Parathyroid adenoma (tissue), 2 donors: ENCODE measurements around the gene F7.

Source experiments
- H2AFZ ChIP-seq: fragments of 300-600 bp; sonication (generic); one replicate; pipeline ENCODE4 v1.7.0; 2017; ENCODE audit warnings: antibody characterized with exemption, mild to moderate bottlenecking
- H3K27ac ChIP-seq: fragments of 300-600 bp; sonication (generic); one replicate; pipeline ENCODE4 v1.7.0; 2017
- H3K27me3 ChIP-seq: fragments of 300-600 bp; sonication (generic); one replicate; pipeline ENCODE4 v1.7.0; 2017; ENCODE audit warnings: low read length; ENCODE audit not compliant: control insufficient read depth, insufficient read depth
- H3K36me3 ChIP-seq: fragments of 300-600 bp; sonication (generic); one replicate; pipeline ENCODE4 v1.7.0; 2017; ENCODE audit warnings: low read length; ENCODE audit not compliant: control insufficient read depth, insufficient read depth
- H3K4me1 ChIP-seq: fragments of 300-600 bp; sonication (generic); one replicate; pipeline ENCODE4 v1.7.0; 2017; ENCODE audit warnings: control low read depth
- H3K4me2 ChIP-seq: fragments of 300-600 bp; sonication (generic); one replicate; pipeline ENCODE4 v1.7.0; 2017; ENCODE audit warnings: low read length
- H3K4me3 ChIP-seq: fragments of 300-600 bp; sonication (generic); one replicate; pipeline ENCODE4 v1.7.0; 2017; ENCODE audit warnings: low read depth, low read length
- H3K79me2 ChIP-seq: fragments of 300-600 bp; sonication (generic); one replicate; pipeline ENCODE4 v1.7.0; 2017; ENCODE audit warnings: control low read depth
- H3K9ac ChIP-seq: fragments of 300-600 bp; sonication (generic); one replicate; pipeline ENCODE4 v1.7.0; 2017; ENCODE audit warnings: mild to moderate bottlenecking
- H3K9me3 ChIP-seq: fragments of 300-600 bp; sonication (generic); one replicate; pipeline ENCODE4 v1.7.0; 2017; ENCODE audit warnings: low read length; ENCODE audit not compliant: control insufficient read depth
- TF ChIP-seq, protein P1 (sequence below): fragments of 300-600 bp; sonication (generic); IDR thresholded peaks from one replicate; pipeline ENCODE4 v1.7.0; 2017; ENCODE audit warnings: antibody characterized with exemption, mild to moderate bottlenecking
- donor health status: primary hyperparathyroidism.

F7 gene

DNA sequence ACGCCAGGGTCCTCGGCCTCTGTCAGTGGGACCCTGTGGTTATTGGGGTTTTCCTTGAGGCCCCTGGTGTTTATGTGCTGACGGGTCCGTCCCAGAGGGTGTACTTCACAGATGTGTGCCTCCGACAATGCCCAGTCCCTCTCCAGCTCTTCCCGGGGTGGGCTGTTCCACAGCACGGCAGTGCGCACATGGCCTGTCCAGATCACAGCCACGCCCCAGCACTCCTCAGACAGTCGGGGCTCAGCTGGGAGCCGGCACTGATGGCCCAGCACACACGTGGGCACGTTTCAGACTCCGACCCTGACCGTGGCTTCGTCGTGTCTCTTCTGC is 16.9 kb upstream of the F7 start:
- Histone ChIP-seq H3K4me2 (no peak overlapping the region), H2AFZ (no peak overlapping the region), H3K27me3 (no peaks in the 10 kb centered on the region), H3K36me3 (no peaks in the 10 kb centered on the region), H3K9ac (no peak overlapping the region), H3K4me3 (no peak overlapping the region), H3K79me2 (no peaks in the 10 kb centered on the region), H3K9me3 (no peaks in the 10 kb centered on the region), H3K27ac (no peak overlapping the region), H3K4me1 (no peaks in the 10 kb centered on the region)
- TF ChIP-seq, protein P1, sequence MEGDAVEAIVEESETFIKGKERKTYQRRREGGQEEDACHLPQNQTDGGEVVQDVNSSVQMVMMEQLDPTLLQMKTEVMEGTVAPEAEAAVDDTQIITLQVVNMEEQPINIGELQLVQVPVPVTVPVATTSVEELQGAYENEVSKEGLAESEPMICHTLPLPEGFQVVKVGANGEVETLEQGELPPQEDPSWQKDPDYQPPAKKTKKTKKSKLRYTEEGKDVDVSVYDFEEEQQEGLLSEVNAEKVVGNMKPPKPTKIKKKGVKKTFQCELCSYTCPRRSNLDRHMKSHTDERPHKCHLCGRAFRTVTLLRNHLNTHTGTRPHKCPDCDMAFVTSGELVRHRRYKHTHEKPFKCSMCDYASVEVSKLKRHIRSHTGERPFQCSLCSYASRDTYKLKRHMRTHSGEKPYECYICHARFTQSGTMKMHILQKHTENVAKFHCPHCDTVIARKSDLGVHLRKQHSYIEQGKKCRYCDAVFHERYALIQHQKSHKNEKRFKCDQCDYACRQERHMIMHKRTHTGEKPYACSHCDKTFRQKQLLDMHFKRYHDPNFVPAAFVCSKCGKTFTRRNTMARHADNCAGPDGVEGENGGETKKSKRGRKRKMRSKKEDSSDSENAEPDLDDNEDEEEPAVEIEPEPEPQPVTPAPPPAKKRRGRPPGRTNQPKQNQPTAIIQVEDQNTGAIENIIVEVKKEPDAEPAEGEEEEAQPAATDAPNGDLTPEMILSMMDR = no peak

DNA sequence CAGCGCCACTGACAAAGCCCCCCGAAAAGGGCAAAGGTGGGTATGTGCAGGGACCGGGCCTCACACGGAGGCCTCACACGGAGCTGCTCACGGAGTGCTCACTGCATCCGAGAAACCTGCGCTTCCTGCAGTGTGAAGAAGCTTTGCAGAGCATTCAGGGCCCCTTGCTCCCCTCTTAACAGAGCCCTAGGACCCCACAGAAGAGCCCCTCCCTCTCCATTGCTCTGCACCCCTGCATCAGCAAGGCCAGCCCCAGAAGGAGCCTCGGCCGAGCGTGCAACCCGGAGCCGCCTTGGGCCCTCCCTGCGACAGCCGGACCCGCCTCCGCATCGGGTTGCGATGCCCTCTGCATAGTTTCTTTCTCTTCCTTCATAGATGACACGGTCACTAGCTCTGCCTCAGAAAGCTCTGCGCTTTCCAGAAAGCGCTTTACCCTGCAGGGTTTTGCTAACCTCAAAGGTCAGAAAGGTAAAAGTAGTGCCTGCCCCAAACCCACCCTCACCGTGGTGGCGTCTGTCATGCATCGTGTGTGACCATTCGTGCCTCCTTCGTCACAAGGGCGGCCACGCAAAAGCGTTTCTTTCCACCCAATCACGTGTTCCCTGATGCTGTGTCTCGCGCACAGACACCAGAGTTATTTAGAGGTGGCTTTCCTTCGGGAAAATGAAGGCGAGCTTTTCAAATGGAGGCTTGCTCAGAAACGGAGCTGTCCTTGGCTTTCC is 15.7 kb upstream of the F7 start:
- Histone ChIP-seq H3K9me3 (no peaks in the 10 kb centered on the region), H3K9ac (no peak overlapping the region), H3K36me3 (no peaks in the 10 kb centered on the region), H3K4me1 (no peaks in the 10 kb centered on the region), H2AFZ (no peak overlapping the region), H3K4me2 (no peak overlapping the region), H3K27ac (no peak overlapping the region), H3K27me3 (no peaks in the 10 kb centered on the region), H3K79me2 (no peaks in the 10 kb centered on the region), H3K4me3 (no peak overlapping the region)
- TF ChIP-seq, protein P1 = no peak

DNA sequence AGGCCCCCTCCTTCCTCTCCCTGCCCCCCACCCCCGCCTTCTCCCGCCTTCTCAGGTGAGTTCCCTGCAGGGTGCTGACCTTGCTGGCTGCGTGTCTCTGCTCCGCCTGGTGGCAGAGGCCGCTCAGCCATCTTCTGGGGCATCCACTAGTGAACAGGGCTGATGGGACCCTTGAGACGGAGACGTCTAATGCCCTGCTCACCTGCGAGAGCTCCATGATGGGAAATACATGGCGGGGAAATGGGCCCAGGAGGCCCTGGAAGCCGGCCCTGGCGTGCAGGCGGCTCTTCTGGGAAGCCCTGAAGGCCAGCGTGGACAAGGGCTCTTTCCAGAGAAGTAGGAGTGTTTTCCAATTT is 15.2 kb upstream of the F7 start:
- Histone ChIP-seq H3K27me3 (no peaks in the 10 kb centered on the region), H2AFZ (no peak overlapping the region), H3K9ac (no peak overlapping the region), H3K4me2 (no peak overlapping the region), H3K36me3 (no peaks in the 10 kb centered on the region), H3K4me3 (no peak overlapping the region), H3K9me3 (no peaks in the 10 kb centered on the region), H3K4me1 (no peaks in the 10 kb centered on the region), H3K79me2 (no peaks in the 10 kb centered on the region), H3K27ac (no peak overlapping the region)
- TF ChIP-seq, protein P1 = no peak

DNA sequence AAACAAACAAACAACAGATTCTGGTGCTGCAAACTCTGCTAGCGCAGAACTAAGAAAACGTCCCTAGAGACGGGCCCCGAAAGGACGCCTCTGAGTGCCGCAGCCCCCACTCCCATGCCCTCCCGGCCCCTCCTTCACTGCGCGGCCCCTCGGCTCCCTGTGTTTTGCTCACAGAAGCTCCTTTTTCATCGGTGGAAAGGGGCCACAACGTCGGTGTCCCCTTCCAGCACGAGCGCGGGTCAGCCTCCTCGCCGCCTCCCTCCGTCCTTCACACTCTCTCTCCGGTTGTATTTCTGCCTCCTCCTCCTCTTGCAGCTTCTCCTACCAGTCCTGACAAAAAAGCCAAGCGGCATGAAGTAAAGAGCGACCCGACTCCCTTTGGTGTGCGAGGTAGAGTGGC is 14.8 kb upstream of the F7 start:
- Histone ChIP-seq H3K79me2 (no peaks in the 10 kb centered on the region), H3K4me3 (no peak overlapping the region), H3K9ac (no peak overlapping the region), H3K4me2 (no peak overlapping the region), H3K27me3 (no peaks in the 10 kb centered on the region), H3K36me3 (no peaks in the 10 kb centered on the region), H3K4me1 (no peaks in the 10 kb centered on the region), H2AFZ (no peak overlapping the region), H3K27ac (no peak overlapping the region), H3K9me3 (no peaks in the 10 kb centered on the region)
- TF ChIP-seq, protein P1 = no peak

DNA sequence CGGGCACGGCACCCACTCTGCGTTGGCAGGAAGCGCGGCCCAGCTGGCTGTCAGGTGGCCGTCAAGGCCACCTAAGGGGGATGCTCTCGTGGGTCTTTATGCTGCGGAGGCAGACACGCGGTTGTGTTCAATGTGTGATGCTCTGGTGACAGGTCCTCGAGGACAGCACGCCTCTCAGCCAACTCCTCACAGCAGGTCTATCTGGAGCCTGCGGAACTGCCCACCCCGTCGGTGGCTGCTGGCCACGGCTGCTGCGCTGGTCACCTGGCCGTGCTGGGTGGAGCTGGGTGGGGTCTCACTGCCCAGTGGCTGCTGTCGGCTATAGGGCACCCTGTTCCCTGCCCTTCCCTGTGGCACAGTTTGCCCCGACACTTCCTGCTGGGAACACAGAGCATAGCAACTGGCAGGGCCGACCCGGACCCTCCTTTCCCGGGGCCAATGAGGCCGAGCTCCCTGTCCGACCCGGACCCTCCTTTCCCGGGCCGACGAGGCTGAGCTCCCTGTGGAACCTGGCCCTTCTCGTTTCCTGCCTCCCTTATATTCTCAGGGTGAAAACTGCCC is 14.3 kb upstream of the F7 start:
- no peaks in the 10 kb centered on the region for H3K27me3 ChIP-seq
- no peak overlapping the region for H3K4me3 ChIP-seq
- H2AFZ ChIP-seq = no peak overlapping the region
- no peak overlapping the region for H3K9ac ChIP-seq
- H3K4me2 ChIP-seq = no peak overlapping the region
- H3K36me3 ChIP-seq = no peaks in the 10 kb centered on the region
- no peaks in the 10 kb centered on the region for H3K4me1 ChIP-seq
- TF ChIP-seq, protein P1 = no peak
- H3K27ac ChIP-seq = no peak overlapping the region
- no peaks in the 10 kb centered on the region for H3K79me2 ChIP-seq
- H3K9me3 ChIP-seq = no peaks in the 10 kb centered on the region
